ENCODE measurements around the gene CTNNA3.

The CTNNA3 gene

GRCh38 chr10:67284589-67284988 lies 411.4 kb downstream of the CTNNA3 start:
- TF ChIP-seq, protein P1, sequence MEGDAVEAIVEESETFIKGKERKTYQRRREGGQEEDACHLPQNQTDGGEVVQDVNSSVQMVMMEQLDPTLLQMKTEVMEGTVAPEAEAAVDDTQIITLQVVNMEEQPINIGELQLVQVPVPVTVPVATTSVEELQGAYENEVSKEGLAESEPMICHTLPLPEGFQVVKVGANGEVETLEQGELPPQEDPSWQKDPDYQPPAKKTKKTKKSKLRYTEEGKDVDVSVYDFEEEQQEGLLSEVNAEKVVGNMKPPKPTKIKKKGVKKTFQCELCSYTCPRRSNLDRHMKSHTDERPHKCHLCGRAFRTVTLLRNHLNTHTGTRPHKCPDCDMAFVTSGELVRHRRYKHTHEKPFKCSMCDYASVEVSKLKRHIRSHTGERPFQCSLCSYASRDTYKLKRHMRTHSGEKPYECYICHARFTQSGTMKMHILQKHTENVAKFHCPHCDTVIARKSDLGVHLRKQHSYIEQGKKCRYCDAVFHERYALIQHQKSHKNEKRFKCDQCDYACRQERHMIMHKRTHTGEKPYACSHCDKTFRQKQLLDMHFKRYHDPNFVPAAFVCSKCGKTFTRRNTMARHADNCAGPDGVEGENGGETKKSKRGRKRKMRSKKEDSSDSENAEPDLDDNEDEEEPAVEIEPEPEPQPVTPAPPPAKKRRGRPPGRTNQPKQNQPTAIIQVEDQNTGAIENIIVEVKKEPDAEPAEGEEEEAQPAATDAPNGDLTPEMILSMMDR (IDR thresholded peaks at IDR 0.05; ENCODE audit: control insufficient read depth, insufficient read depth, low read depth, low read length, missing control alignments): no peak
- no peak overlapping the region for H3K4me3 ChIP-seq (ENCODE audit: control insufficient read depth, low read depth, low read length)
- no peak for DNase-seq (ENCODE audit: low read depth)

GRCh38 chr10:67282871-67283270 lies 413.1 kb downstream of the CTNNA3 start:
- TF ChIP-seq, protein P1 (IDR thresholded peaks at IDR 0.05; ENCODE audit: control insufficient read depth, insufficient read depth, low read depth, low read length, missing control alignments): no peak
- no peak overlapping the region for H3K4me3 ChIP-seq (ENCODE audit: control insufficient read depth, low read depth, low read length)
- no peak for DNase-seq (ENCODE audit: low read depth)

- DNase-seq (ENCODE audit: low read depth): no peak
- TF ChIP-seq, protein P1 (IDR thresholded peaks at IDR 0.05; ENCODE audit: control insufficient read depth, insufficient read depth, low read depth, low read length, missing control alignments): no peak
- H3K4me3 ChIP-seq (ENCODE audit: control insufficient read depth, low read depth, low read length): no peak overlapping the region
Observed at GRCh38 chr10:67280405-67280804, 415.6 kb downstream of the CTNNA3 start.

DNA sequence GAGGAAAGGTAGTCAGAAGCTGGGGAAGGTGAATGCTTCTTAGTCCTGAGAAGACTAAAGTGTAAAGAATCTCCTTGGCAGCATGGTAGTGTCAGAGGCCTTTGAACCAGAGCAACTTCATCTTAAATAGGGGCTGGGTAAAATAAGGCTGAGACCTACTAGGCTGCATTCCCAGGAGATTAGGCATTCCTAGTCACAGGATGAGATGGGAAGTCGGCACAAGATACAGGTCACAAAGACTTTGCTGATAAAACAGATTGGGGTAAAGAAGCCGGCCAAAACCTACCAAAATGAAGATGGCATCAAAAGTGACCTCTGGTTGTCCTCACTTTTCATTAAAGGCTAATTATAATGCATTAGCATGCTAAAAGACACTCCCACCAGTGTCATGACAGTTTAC lies 418.6 kb downstream of the CTNNA3 start:
- DNase-seq (ENCODE audit: low read depth): no peak
- H3K4me3 ChIP-seq (ENCODE audit: control insufficient read depth, low read depth, low read length): no peak overlapping the region
- TF ChIP-seq, protein P1 (IDR thresholded peaks at IDR 0.05; ENCODE audit: control insufficient read depth, insufficient read depth, low read depth, low read length, missing control alignments): no peak

DNA sequence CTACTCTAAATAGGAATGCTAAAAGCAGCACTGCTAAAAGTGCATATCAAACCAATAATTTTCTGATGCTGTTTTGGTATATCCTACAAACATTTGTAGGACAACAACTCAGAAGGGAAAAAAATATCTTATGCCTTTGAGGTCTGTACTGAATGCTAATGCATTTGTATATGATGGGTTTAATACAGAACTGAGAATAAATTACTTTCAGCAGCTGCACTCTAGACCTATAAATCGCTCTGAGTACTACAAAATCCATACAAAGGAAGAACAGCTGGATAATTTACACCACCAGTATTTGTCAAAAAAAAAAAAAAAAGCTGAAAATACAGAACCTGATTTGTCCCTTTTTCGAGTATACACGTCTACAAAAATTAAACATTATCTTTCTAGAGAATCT lies 426.2 kb downstream of the CTNNA3 start:
- no peak overlapping the region for H3K4me3 ChIP-seq (ENCODE audit: control insufficient read depth, low read depth, low read length)
- DNase-seq (ENCODE audit: low read depth): no peak
- TF ChIP-seq, protein P1 (IDR thresholded peaks at IDR 0.05; ENCODE audit: control insufficient read depth, insufficient read depth, low read depth, low read length, missing control alignments): no peak

- TF ChIP-seq, protein P1 (IDR thresholded peaks at IDR 0.05; ENCODE audit: control insufficient read depth, insufficient read depth, low read depth, low read length, missing control alignments): no peak
- H3K4me3 ChIP-seq (ENCODE audit: control insufficient read depth, low read depth, low read length): no peak overlapping the region
- no peak for DNase-seq (ENCODE audit: low read depth)
Observed at GRCh38 chr10:67268146-67268545, 427.8 kb downstream of the CTNNA3 start.

- H3K4me3 ChIP-seq (ENCODE audit: control insufficient read depth, low read depth, low read length): no peak overlapping the region
- TF ChIP-seq, protein P1 (IDR thresholded peaks at IDR 0.05; ENCODE audit: control insufficient read depth, insufficient read depth, low read depth, low read length, missing control alignments): no peak
- no peak for DNase-seq (ENCODE audit: low read depth)
Observed at GRCh38 chr10:67262675-67263074, 433.3 kb downstream of the CTNNA3 start.
